HFF-Myc (cell line): ENCODE results near the gene DDAH1.

ENCODE experiments used
- DNase-seq: peaks from one replicate; pipeline ENCODE4 v3.0.0-alpha.2; 2011; ENCODE audit warnings: low read depth; ENCODE audit errors: extremely low read depth
- H3K4me3 ChIP-seq: replicated peaks from 2 replicates; pipeline ENCODE4 v1.5.1; 2011; ENCODE audit warnings: low read depth, mild to moderate bottlenecking, control low read depth, low read length
- TF ChIP-seq, protein P1 (sequence below): IDR thresholded peaks from 2 replicates; pipeline ENCODE4 v1.5.1; 2012; ENCODE audit warnings: mild to moderate bottlenecking, low read depth, low read length, control low read depth; ENCODE audit errors: missing control alignments

The DDAH1 gene

DNA sequence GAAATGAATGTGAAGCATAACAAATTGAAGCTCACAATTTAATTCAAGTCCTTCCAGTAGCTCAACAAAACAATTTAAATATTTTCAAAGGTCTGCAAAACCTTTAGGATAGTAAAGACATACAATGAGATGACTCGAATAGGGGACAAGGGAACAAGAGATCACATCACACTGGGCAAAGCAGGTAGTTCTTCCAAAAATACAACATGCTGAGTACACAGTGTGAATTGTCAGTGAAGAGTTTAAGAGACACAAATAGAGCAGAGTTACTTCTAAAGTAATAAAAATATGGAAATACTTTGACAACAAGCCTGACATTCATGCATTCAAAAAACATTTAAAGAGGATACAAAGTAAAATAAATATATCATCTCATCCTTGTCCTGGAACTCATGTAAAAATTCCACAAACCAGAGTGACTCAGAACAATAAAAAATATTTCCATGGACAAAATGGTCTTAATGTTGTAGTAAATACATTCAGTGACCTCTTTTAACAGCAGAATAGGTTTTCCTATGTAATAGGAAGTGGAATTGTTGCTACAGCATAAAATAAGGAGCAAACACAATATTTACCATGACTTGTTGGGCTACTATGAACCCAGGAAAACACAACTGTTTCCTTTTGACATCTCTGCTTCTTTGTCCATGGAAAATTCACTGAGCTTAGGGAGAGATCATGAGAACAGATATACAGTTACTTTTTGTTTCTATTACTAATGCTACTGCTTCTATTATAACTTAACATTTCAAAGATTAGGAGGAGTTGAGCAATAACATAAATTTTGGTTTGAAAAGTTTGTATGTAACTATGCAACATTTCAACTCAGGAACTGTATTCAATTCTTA lies 104.9 kb downstream of the DDAH1 start:
- TF ChIP-seq, protein P1, sequence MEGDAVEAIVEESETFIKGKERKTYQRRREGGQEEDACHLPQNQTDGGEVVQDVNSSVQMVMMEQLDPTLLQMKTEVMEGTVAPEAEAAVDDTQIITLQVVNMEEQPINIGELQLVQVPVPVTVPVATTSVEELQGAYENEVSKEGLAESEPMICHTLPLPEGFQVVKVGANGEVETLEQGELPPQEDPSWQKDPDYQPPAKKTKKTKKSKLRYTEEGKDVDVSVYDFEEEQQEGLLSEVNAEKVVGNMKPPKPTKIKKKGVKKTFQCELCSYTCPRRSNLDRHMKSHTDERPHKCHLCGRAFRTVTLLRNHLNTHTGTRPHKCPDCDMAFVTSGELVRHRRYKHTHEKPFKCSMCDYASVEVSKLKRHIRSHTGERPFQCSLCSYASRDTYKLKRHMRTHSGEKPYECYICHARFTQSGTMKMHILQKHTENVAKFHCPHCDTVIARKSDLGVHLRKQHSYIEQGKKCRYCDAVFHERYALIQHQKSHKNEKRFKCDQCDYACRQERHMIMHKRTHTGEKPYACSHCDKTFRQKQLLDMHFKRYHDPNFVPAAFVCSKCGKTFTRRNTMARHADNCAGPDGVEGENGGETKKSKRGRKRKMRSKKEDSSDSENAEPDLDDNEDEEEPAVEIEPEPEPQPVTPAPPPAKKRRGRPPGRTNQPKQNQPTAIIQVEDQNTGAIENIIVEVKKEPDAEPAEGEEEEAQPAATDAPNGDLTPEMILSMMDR: no peak
- peak; percentile 33 for DNase-seq

DNA sequence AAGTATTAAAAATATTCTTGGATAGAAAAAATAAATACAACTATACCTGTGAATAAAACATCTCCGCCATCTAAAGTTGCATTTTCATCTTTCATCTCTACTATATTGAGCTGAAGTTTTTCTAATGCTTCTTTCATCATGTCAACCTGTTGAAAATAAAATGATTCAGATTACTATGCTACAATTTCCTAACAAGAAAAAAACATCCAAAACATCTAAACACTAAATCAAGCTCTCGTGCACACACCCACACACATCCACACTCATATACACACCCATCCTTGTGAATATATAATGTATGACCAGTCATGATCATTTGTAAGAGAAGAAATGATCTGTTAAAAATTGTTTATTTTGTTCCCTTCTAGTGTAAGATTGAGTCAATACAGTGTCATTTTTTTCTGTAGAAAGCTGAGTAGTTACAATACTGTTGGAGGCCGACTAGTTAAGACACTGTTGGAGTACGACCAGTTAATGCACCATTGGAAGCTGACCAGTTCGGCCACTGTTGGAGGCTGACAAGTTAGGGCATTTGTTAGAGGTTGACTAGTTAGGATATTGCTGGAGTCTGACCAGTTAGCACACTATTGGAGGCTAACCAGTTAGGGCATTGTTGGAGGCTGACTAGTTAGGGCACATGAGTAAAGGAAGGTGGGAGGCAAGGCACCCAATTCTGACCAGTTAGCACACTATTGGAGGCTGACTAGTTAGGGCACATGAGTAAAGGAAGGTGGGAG lies 106.1 kb downstream of the DDAH1 start:
- H3K4me3 ChIP-seq: no peak overlapping the region
- DNase-seq: no peak
- TF ChIP-seq, protein P1: no peak

More for the DNA sequence above, 104.9 kb downstream of the DDAH1 start:
- H3K4me3 ChIP-seq: no peak overlapping the region

DNA sequence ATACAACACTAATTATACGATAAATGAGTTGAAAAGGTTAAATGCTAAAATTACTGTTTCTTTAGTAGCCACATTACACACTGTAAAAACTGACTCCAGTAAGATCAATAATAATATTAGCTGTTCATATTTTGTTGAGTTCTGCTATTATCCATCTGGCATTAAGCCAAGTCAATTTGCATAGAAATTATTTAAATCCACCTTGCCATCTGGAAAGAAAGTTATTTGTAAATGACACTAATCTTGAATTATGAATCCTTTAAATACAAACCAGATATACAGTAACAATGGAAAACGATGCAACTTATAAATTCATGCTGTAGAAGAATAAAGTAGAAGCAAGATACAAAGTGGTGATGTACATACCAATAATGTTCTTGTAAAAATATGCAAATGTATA lies 107.1 kb downstream of the DDAH1 start:
- TF ChIP-seq, protein P1: no peak
- H3K4me3 ChIP-seq: no peak overlapping the region
- DNase-seq: no peak

DNA sequence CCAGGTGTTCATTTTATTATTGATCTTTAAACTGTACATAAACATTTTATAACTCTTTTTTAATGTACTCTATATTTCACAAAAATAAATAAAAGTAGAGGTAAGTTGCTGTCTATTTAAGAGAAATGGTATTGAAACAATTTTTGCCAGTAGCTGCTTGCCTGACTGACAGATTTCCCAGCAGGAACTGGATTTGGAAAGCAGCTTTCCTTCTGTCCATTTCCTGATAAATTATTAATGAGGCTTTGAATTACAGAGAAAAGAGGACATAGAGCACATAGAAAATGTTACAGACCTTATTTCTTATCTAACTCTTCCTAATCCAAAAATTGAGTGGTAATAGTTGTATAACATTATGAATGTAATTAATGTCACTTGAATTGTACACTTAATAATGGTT lies 108.8 kb downstream of the DDAH1 start:
- DNase-seq: no peak
- H3K4me3 ChIP-seq: no peak overlapping the region
- TF ChIP-seq, protein P1: no peak

DNA sequence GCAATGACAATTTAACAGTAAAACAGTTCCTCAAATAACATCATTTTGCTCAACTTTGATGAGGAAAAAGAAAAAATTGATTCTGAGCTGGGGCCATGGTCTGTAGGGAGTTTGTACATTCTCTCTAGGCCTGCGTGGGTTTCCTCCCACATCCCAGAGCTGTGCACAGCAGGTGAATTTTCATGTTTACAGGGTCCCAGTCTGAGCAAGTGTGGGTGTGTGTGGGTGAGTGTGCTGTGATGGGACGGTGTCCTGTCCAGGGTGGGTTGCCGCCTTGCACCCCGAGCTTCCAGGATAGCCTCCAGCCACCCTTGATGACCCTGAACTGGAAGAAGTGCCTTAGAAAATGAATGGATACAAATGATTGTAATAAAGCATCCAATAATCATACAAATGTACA lies 112.9 kb downstream of the DDAH1 start:
- H3K4me3 ChIP-seq: no peak overlapping the region
- TF ChIP-seq, protein P1: no peak

DNA sequence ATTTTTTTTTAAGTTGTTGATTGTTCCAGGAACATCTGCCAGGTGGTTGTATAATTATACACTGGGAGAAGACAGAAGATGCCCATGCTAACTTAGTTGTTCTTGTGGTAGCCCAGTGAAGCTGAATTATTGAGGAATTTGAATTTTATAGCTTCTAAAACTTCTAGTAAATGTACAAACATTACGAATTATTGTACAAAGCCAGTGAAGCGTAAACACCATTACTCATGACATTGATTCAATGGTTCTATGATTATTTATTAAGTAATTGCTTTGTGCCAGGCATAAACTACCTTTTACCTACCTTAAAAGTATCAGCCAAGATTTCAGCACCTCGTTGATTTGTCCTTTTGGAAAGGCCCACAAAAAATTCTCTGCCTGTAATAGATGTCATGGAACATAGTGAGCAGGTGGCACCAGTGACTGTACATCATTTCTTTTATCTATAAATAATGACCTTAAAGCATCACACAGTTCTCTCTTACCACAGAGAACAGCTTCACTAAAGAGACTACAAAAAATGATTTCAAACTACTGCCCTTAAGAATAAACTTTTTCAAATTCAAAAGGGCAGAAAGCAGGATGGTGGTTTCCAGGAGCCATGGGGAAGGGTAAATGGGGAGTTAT lies 113.6 kb downstream of the DDAH1 start:
- H3K4me3 ChIP-seq: no peak overlapping the region
- TF ChIP-seq, protein P1: no peak

More for the DNA sequence above, 112.9 kb downstream of the DDAH1 start:
- no peak for DNase-seq

More for the DNA sequence above, 113.6 kb downstream of the DDAH1 start:
- no peak for DNase-seq
